ENCODE data around the gene AP4M1. TPM values are rescaled to one million over a fixed set of nuclear protein-coding genes. Genes with fewer than 3 reads are reported as not detected.

Gene AP4M1
- total RNA-seq, 4 donors from 2014 or later: 23.0 to 34.1 (median 25.9) TPM

GRCh38 chr7:100156331-100157068 lies 55.1 kb downstream of the AP4M1 start:
- no peak overlapping the region for H3K4me3 ChIP-seq
- H3K27me3 ChIP-seq: no peaks in the 10 kb centered on the region
- TF ChIP-seq EP300 (IDR thresholded peaks at IDR 0.05): no peak
- TF ChIP-seq CTCF (IDR thresholded peaks at IDR 0.05): no peak
- no peak for TF ChIP-seq POLR2A (IDR thresholded peaks at IDR 0.05)
- H3K9me3 ChIP-seq: no peaks in the 10 kb centered on the region
- H3K27ac ChIP-seq: peak overlapping the region in 1 of 4 donors; percentile 84
- no peak for DNase-seq (ENCODE audit: low spot score in 2 of 2)
- 77 to 82% methylated on average over 15 to 16 of the region's 16 CpGs for WGBS, 2 donors
- peaks cover 0 to 48% (median 0%) of the 10 kb centered on the region in 3 donors for H3K36me3 ChIP-seq
- peaks cover 0 to 58% (median 16%) of the 10 kb centered on the region in 4 donors for H3K4me1 ChIP-seq

GRCh38 chr7:100157069-100157333 lies 55.6 kb downstream of the AP4M1 start:
- Histone ChIP-seq H3K36me3 (peaks cover 0 to 43% (median 0%) of the 10 kb centered on the region in 3 donors), H3K9me3 (no peaks in the 10 kb centered on the region), H3K4me1 (peaks cover 0 to 54% (median 16%) of the 10 kb centered on the region in 4 donors), H3K27me3 (no peaks in the 10 kb centered on the region), H3K4me3 (no peak overlapping the region), H3K27ac (peak overlapping the region in 2 of 4 donors; percentile 84 to 85)
- TF ChIP-seq CTCF (IDR thresholded peaks at IDR 0.05) (no peak), POLR2A (IDR thresholded peaks at IDR 0.05) (no peak), EP300 (IDR thresholded peaks at IDR 0.05) (no peak)
- 69 to 72% methylated on average over 5 of the region's 5 CpGs for WGBS, 2 donors
- DNase-seq (ENCODE audit: low spot score in 2 of 2): no peak

GRCh38 chr7:100157334-100158228 lies 56.1 kb downstream of the AP4M1 start:
- H3K4me1 ChIP-seq: peaks cover 0 to 52% (median 16%) of the 10 kb centered on the region in 4 donors
- no peaks in the 10 kb centered on the region for H3K27me3 ChIP-seq
- H3K9me3 ChIP-seq: no peaks in the 10 kb centered on the region
- peak in 1 of 2 donors; percentile 21 for DNase-seq (ENCODE audit: low spot score in 2 of 2)
- peaks cover 0 to 42% (median 0%) of the 10 kb centered on the region in 3 donors for H3K36me3 ChIP-seq
- peak overlapping the region; percentile 59 to 85 (median 84) for H3K27ac ChIP-seq
- peak overlapping the region; percentile 56 to 85 (median 80) for H3K4me3 ChIP-seq
- 21 to 26% methylated on average over 18 of the region's 32 CpGs for WGBS, 2 donors
- no peak for TF ChIP-seq POLR2A (IDR thresholded peaks at IDR 0.05)
- TF ChIP-seq CTCF (IDR thresholded peaks at IDR 0.05): no peak
- TF ChIP-seq EP300 (IDR thresholded peaks at IDR 0.05): no peak

Small RNA genes lying within 50 kb of the gene (small RNA-seq; reads per million reads assigned to genes)
- gene MIR106B (31.7 reads per million, percentile 93 among the genes with 10 or more reads in this experiment), gene MIR25 (782 reads per million, percentile 98 among the genes with 10 or more reads in this experiment), gene MIR93 (37.3 reads per million, percentile 94 among the genes with 10 or more reads in this experiment)

Other genes with a start within 250 kb of the AP4M1 start
- 1 to 10 TPM in 1 of 4 donors, not detected in 3; 2.0 TPM for gene OR2AE1, start 224.6 kb upstream of the AP4M1 start, total RNA-seq
- 10 to 100 TPM; 53.8 to 68.1 (median 58.1) TPM for gene TRIM4, start 182.1 kb upstream of the AP4M1 start, total RNA-seq
- 10 to 100 TPM in 1 of 4 donors, 1 to 10 TPM in 3; 3.3 to 11.7 (median 8.9) TPM for gene GJC3, start 172.0 kb upstream of the AP4M1 start, total RNA-seq
- 100 to 1,000 TPM in 2 of 4 donors, 10 to 100 TPM in 2; 68.7 to 182 (median 111) TPM for gene AZGP1, start 125.6 kb upstream of the AP4M1 start, total RNA-seq
- 10 to 100 TPM; 32.4 to 37.5 (median 35.4) TPM for gene ZKSCAN1, start 86.0 kb upstream of the AP4M1 start, total RNA-seq
- 10 to 100 TPM; 12.9 to 18.0 (median 16.5) TPM for gene ZSCAN21, start 51.9 kb upstream of the AP4M1 start, total RNA-seq
- gene ZNF3, start 19.9 kb upstream of the AP4M1 start, total RNA-seq: 10 to 100 TPM; 24.0 to 37.5 (median 26.9) TPM
- gene COPS6, start 12.7 kb upstream of the AP4M1 start, total RNA-seq: 10 to 100 TPM; 43.7 to 56.4 (median 50.6) TPM
- gene MCM7, start 246 bp upstream of the AP4M1 start, total RNA-seq: 10 to 100 TPM; 28.9 to 41.0 (median 35.8) TPM
- 10 to 100 TPM; 46.1 to 56.9 (median 54.2) TPM for gene TAF6, start 17.7 kb downstream of the AP4M1 start, total RNA-seq
- gene CNPY4, start 18.0 kb downstream of the AP4M1 start, total RNA-seq: 10 to 100 TPM in 3 of 4 donors, 1 to 10 TPM in 1; 7.5 to 15.9 (median 11.5) TPM
- gene MBLAC1, start 25.3 kb downstream of the AP4M1 start, total RNA-seq: 1 to 10 TPM; 3.9 to 9.2 (median 6.9) TPM
- 100 to 1,000 TPM; 226 to 312 (median 252) TPM for gene LAMTOR4, start 47.3 kb downstream of the AP4M1 start, total RNA-seq
- 10 to 100 TPM in 3 of 4 donors, 1 to 10 TPM in 1; 6.9 to 36.9 (median 12.7) TPM for gene TRAPPC14, start 57.1 kb downstream of the AP4M1 start, total RNA-seq
- 1 to 10 TPM; 2.7 to 8.3 (median 3.8) TPM for gene GAL3ST4, start 67.0 kb downstream of the AP4M1 start, total RNA-seq
- 1 to 10 TPM; 1.1 to 3.1 (median 1.7) TPM for gene GPC2, start 75.7 kb downstream of the AP4M1 start, total RNA-seq
- gene STAG3, start 76.3 kb downstream of the AP4M1 start, total RNA-seq: 1 to 10 TPM; 4.2 to 8.2 (median 6.5) TPM
- under 1 TPM in 1 of 4 donors, not detected in 3; 0.78 TPM for gene PVRIG, start 118.3 kb downstream of the AP4M1 start, total RNA-seq
- gene SPDYE3, start 206.1 kb downstream of the AP4M1 start, total RNA-seq: not detected